Osteoblast (primary cell): Measurements from ENCODE around the gene HOXB9. TPM values are rescaled to one million over a fixed set of nuclear protein-coding genes. Genes with fewer than 3 reads are reported as not detected.

Source experiments
- DNase-seq: peaks from one replicate; pipeline ENCODE4 v3.0.0; 2011; ENCODE audit warnings: low spot score, mixed read lengths; ENCODE audit not compliant: insufficient read length; ENCODE audit errors: missing footprints
- H2AFZ ChIP-seq: 2 replicates; pipeline ENCODE4 v1.6.0; 2011; ENCODE audit warnings: mild to moderate bottlenecking, low read length
- H3K27ac ChIP-seq: 2 replicates; pipeline ENCODE4 v1.5.1; 2011; ENCODE audit warnings: mild to moderate bottlenecking, low read depth, low read length, moderate library complexity
- H3K27me3 ChIP-seq: 2 replicates; pipeline ENCODE4 v1.6.0; 2012; ENCODE audit warnings: mild to moderate bottlenecking, control low read depth, inconsistent platforms, low read length, moderate library complexity; ENCODE audit not compliant: insufficient read depth
- H3K36me3 ChIP-seq: 2 replicates; pipeline ENCODE4 v1.5.1; 2011; ENCODE audit warnings: mild to moderate bottlenecking, low read length, control low read depth, moderate library complexity; ENCODE audit not compliant: insufficient read depth
- H3K4me1 ChIP-seq: 2 replicates; pipeline ENCODE4 v1.5.1; 2011; ENCODE audit warnings: mild to moderate bottlenecking, low read length, control low read depth, moderate library complexity; ENCODE audit not compliant: insufficient read depth
- H3K4me2 ChIP-seq: 2 replicates; pipeline ENCODE4 v1.6.0; 2011; ENCODE audit warnings: mild to moderate bottlenecking, low read length; ENCODE audit not compliant: insufficient read depth
- H3K4me3 ChIP-seq: fragments of 200-600 bp; sonication (generic); 3 replicates; pipeline ENCODE4 v1.5.1; 2012; ENCODE audit warnings: mild to moderate bottlenecking, low read length, inconsistent platforms; ENCODE audit not compliant: insufficient read depth
- H3K79me2 ChIP-seq: 2 replicates; pipeline ENCODE4 v1.6.0; 2012; ENCODE audit warnings: mild to moderate bottlenecking, low read length, control low read depth, inconsistent platforms; ENCODE audit not compliant: insufficient read depth
- H3K9me3 ChIP-seq: 2 replicates; pipeline ENCODE4 v1.5.1; 2011; ENCODE audit warnings: low read depth, low read length, control low read depth
- H4K20me1 ChIP-seq: 2 replicates; pipeline ENCODE4 v1.6.0; 2012; ENCODE audit warnings: mild to moderate bottlenecking, low read length, control low read depth; ENCODE audit not compliant: insufficient read depth
- CTCF ChIP-seq: IDR thresholded peaks from 2 replicates; pipeline ENCODE4 v1.5.1; 2011; ENCODE audit warnings: mild to moderate bottlenecking, low read depth, low read length, moderate library complexity; ENCODE audit errors: extremely low read depth
- total RNA-seq: library from RNA; depleted of rRNA; stranded (reverse); fragments of >200 nt; gene quantifications from 2 replicates; pipeline ENCODE4 v1.2.3, GENCODE V29; 2012

The HOXB9 gene
- total RNA-seq, 1 donor: not detected

GRCh38 chr17:48586355-48587258, 39.6 kb downstream of the HOXB9 start:
- H4K20me1 ChIP-seq: no peaks in the 10 kb centered on the region
- no peak for DNase-seq
- H3K4me1 ChIP-seq: peaks cover 11% of the 10 kb centered on the region
- peak overlapping the region; percentile 95 for H2AFZ ChIP-seq
- no peaks in the 10 kb centered on the region for H3K79me2 ChIP-seq
- no peak overlapping the region for H3K27ac ChIP-seq
- H3K36me3 ChIP-seq: no peaks in the 10 kb centered on the region
- H3K27me3 ChIP-seq: peaks cover 86% of the 10 kb centered on the region
- peak overlapping the region; percentile 99 for H3K4me2 ChIP-seq
- peak overlapping the region; percentile 89 for H3K4me3 ChIP-seq
- no peak for TF ChIP-seq CTCF
- H3K9me3 ChIP-seq: no peaks in the 10 kb centered on the region

- no peaks in the 10 kb centered on the region for H3K36me3 ChIP-seq
- H2AFZ ChIP-seq: no peak overlapping the region
- DNase-seq: no peak
- no peak overlapping the region for H3K4me3 ChIP-seq
- no peaks in the 10 kb centered on the region for H3K79me2 ChIP-seq
- no peaks in the 10 kb centered on the region for H4K20me1 ChIP-seq
- peaks cover 11% of the 10 kb centered on the region for H3K4me1 ChIP-seq
- peaks cover 88% of the 10 kb centered on the region for H3K27me3 ChIP-seq
- TF ChIP-seq CTCF: no peak
- H3K9me3 ChIP-seq: no peaks in the 10 kb centered on the region
- peak overlapping the region; percentile 99 for H3K4me2 ChIP-seq
- H3K27ac ChIP-seq: no peak overlapping the region
These were observed 41.9 kb downstream of the HOXB9 start for GRCh38 chr17:48584223-48584741.

GRCh38 chr17:48583708-48584222, 42.4 kb downstream of the HOXB9 start:
- Histone ChIP-seq H3K4me3 (no peak overlapping the region), H3K9me3 (no peaks in the 10 kb centered on the region), H3K79me2 (no peaks in the 10 kb centered on the region), H4K20me1 (no peaks in the 10 kb centered on the region), H3K27me3 (peaks cover 88% of the 10 kb centered on the region), H3K4me2 (no peak overlapping the region), H3K36me3 (no peaks in the 10 kb centered on the region), H3K27ac (no peak overlapping the region), H3K4me1 (peaks cover 11% of the 10 kb centered on the region), H2AFZ (no peak overlapping the region)
- DNase-seq: no peak
- no peak for TF ChIP-seq CTCF

GRCh38 chr17:48582750-48583069, 43.4 kb downstream of the HOXB9 start:
- no peak for DNase-seq
- Histone ChIP-seq H4K20me1 (no peaks in the 10 kb centered on the region), H3K4me3 (no peak overlapping the region), H3K4me2 (no peak overlapping the region), H3K27ac (no peak overlapping the region), H3K36me3 (no peaks in the 10 kb centered on the region), H3K4me1 (peaks cover 11% of the 10 kb centered on the region), H2AFZ (no peak overlapping the region), H3K27me3 (peaks cover 86% of the 10 kb centered on the region), H3K79me2 (no peaks in the 10 kb centered on the region), H3K9me3 (no peaks in the 10 kb centered on the region)
- no peak for TF ChIP-seq CTCF
